HG03432 (cell line): ENCODE results near the gene LACTB.

Experiments used
- ATAC-seq: cut with Tn5 transposase; IDR thresholded peaks from one replicate; pipeline ENCODE4 v1.9.1; 2021; ENCODE audit warnings: mild to moderate bottlenecking, moderate library complexity; ENCODE audit not compliant: unreplicated experiment

The LACTB gene

GRCh38 chr15:63122002-63122875 lies 578 bp downstream of the LACTB start:
- peak; percentile 88 for ATAC-seq

- no peak for ATAC-seq
These were observed 2.8 kb downstream of the LACTB start for GRCh38 chr15:63124506-63124905.

GRCh38 chr15:63126726-63127125 lies 5.1 kb downstream of the LACTB start:
- no peak for ATAC-seq

GRCh38 chr15:63133786-63134185 lies 12.1 kb downstream of the LACTB start:
- ATAC-seq, result no peak

GRCh38 chr15:63134245-63134985 lies 12.8 kb downstream of the LACTB start:
- ATAC-seq, result no peak

GRCh38 chr15:63135281-63135680 lies 13.6 kb downstream of the LACTB start:
- no peak for ATAC-seq

- ATAC-seq, result no peak
These were observed 14.1 kb downstream of the LACTB start for GRCh38 chr15:63135804-63136203.

- ATAC-seq, result no peak
These were observed 15.1 kb downstream of the LACTB start for GRCh38 chr15:63136742-63137141.

GRCh38 chr15:63140936-63141335 lies 19.3 kb downstream of the LACTB start:
- no peak for ATAC-seq

GRCh38 chr15:63145426-63145825 lies 23.8 kb downstream of the LACTB start:
- ATAC-seq, result no peak

GRCh38 chr15:63146684-63147083 lies 25.0 kb downstream of the LACTB start:
- no peak for ATAC-seq

- ATAC-seq, result no peak
These were observed 30.0 kb downstream of the LACTB start for GRCh38 chr15:63151665-63152064.

GRCh38 chr15:63155486-63155885 lies 33.8 kb downstream of the LACTB start:
- no peak for ATAC-seq

GRCh38 chr15:63156086-63156710 lies 34.5 kb downstream of the LACTB start:
- no peak for ATAC-seq

GRCh38 chr15:63156755-63157117 lies 35.1 kb downstream of the LACTB start:
- ATAC-seq, result peak; percentile 13

GRCh38 chr15:63157118-63157843 lies 35.6 kb downstream of the LACTB start, which contains the start of gene RPS27L:
Gene RPS27L, minus strand, starts transcription at chr15:63157477. Its CDS starts 72 bp downstream, at chr15:63157405.
- peak; percentile 91 for ATAC-seq

- ATAC-seq, result peak; percentile 29
These were observed 36.3 kb downstream of the LACTB start for GRCh38 chr15:63157891-63158431.

GRCh38 chr15:63160638-63161037 lies 39.0 kb downstream of the LACTB start:
- ATAC-seq, result no peak

- no peak for ATAC-seq
These were observed 41.6 kb downstream of the LACTB start for GRCh38 chr15:63163217-63163616.

- ATAC-seq, result no peak
These were observed 43.7 kb downstream of the LACTB start for GRCh38 chr15:63165166-63165859.
